K562 treated with DMSO at 1 percent for 12 hours (cell line): Measurements from ENCODE around the gene GPR149. TPM values are rescaled to one million over a fixed set of nuclear protein-coding genes. Genes with fewer than 3 reads are reported as not detected.

Experiments used
- total RNA-seq: library from RNA; unstranded; fragments of 300-600 nt; gene quantifications from 2 replicates; pipeline ENCODE4 v1.2.3, GENCODE V29; 2022; ENCODE audit not compliant: insufficient read depth

GPR149 gene, protein sequence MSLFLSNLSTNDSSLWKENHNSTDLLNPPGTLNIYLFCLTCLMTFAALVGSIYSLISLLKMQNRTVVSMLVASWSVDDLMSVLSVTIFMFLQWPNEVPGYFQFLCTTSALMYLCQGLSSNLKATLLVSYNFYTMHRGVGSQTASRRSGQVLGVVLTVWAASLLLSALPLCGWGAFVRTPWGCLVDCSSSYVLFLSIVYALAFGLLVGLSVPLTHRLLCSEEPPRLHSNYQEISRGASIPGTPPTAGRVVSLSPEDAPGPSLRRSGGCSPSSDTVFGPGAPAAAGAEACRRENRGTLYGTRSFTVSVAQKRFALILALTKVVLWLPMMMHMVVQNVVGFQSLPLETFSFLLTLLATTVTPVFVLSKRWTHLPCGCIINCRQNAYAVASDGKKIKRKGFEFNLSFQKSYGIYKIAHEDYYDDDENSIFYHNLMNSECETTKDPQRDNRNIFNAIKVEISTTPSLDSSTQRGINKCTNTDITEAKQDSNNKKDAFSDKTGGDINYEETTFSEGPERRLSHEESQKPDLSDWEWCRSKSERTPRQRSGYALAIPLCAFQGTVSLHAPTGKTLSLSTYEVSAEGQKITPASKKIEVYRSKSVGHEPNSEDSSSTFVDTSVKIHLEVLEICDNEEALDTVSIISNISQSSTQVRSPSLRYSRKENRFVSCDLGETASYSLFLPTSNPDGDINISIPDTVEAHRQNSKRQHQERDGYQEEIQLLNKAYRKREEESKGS
- total RNA-seq, result not detected in 2 replicates

DNA sequence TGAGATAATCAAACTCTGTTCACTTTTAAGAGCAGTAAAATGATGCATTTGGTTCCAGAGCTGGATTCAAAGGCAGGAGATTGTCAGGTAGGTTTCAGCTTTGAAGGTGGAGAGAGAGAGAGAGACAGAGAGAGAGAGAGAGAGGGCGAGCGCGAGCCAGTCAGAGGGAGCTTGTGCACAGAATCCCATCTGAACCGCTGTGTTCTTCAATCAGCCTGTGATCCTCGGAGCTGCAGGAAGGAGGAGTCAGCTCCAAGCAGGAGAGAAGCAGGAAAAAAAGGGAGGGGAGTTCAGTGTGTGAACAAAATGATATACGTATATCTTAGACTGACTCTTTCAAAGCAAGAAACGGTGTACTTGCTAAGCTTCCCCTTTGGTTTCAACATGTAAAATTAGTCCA is at the start of gene GPR149:
GPR149 (minus strand) TSS at position 177 of the 400 bp plus-strand sequence. CDS start 575 bp downstream, outside the sequence.

DNA sequence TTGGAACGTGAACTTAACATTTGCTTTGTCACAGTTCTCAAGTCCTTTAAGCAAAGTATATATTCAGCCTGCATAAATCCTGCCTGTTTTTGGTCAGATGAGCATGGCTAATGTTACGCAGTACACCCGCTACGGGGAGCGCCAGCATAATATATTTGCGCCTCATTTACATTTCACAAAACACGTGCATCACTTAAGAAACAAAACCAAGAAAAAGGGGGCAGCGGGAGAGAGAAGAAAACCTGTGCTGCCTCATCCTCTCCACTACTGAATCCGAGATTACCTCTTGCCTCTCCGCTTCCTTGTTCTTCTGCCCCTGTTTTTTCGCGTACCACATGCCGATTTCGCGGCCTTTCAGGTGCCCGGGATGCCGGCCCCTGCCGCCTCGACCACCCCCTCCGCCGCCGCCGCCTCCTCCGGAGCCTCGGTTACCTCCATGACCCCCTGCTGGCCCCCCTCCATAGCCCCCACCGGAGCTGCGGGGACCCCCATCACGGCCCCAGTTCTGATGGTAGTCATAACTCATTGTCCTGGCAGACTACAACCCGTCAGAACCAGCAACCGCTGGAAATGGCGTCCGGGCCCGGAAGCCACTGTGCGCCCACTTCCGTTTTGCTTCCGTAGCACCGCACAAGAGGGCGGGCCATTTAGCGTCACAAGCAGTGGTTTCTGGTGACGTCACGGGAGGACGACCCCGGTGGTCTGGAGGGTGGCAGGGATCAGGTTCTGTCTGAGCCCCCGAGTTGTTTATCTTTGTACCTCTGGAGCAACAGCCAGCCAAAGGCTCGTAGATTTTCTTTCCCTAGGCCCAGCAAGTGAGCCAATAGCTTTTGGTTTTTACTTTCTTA is 105.9 kb downstream of the GPR149 start, which contains the start of gene DHX36:
DHX36 (minus strand) TSS at position 597 of the 848 bp plus-strand sequence; CDS start at position 526, 71 bp downstream.

Other genes starting within 250 kb of the GPR149 start
- 14.5 and 35.9 TPM in 2 replicates for gene DHX36, start 105.7 kb downstream of the GPR149 start, total RNA-seq